ENCODE data around the gene ATP5F1B.

Gene ATP5F1B

GRCh38 chr12:56634837-56635791, 10.7 kb downstream of the ATP5F1B start:
- DNase-seq (ENCODE audit: low read depth in 2 of 2): peak; percentile 81 to 83
- peak overlapping the region; percentile 83 to 95 for H3K4me3 ChIP-seq (replicated peaks in 1 of 2; ENCODE audit: low read depth in 2 of 2, low read length in 2 of 2)

GRCh38 chr12:56634242-56634836, 11.4 kb downstream of the ATP5F1B start:
- DNase-seq (ENCODE audit: low read depth in 2 of 2): peak; percentile 16
- peak overlapping the region; percentile 83 to 95 for H3K4me3 ChIP-seq (replicated peaks in 1 of 2; ENCODE audit: low read depth in 2 of 2, low read length in 2 of 2)
- TF ChIP-seq, protein P1, sequence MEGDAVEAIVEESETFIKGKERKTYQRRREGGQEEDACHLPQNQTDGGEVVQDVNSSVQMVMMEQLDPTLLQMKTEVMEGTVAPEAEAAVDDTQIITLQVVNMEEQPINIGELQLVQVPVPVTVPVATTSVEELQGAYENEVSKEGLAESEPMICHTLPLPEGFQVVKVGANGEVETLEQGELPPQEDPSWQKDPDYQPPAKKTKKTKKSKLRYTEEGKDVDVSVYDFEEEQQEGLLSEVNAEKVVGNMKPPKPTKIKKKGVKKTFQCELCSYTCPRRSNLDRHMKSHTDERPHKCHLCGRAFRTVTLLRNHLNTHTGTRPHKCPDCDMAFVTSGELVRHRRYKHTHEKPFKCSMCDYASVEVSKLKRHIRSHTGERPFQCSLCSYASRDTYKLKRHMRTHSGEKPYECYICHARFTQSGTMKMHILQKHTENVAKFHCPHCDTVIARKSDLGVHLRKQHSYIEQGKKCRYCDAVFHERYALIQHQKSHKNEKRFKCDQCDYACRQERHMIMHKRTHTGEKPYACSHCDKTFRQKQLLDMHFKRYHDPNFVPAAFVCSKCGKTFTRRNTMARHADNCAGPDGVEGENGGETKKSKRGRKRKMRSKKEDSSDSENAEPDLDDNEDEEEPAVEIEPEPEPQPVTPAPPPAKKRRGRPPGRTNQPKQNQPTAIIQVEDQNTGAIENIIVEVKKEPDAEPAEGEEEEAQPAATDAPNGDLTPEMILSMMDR (IDR thresholded peaks at IDR 0.05; ENCODE audit: low read depth, low read length): no peak

More at GRCh38 chr12:56634837-56635791, 10.7 kb downstream of the ATP5F1B start:
- TF ChIP-seq, protein P1 (IDR thresholded peaks at IDR 0.05; ENCODE audit: low read depth, low read length): peak; percentile 59

DNA sequence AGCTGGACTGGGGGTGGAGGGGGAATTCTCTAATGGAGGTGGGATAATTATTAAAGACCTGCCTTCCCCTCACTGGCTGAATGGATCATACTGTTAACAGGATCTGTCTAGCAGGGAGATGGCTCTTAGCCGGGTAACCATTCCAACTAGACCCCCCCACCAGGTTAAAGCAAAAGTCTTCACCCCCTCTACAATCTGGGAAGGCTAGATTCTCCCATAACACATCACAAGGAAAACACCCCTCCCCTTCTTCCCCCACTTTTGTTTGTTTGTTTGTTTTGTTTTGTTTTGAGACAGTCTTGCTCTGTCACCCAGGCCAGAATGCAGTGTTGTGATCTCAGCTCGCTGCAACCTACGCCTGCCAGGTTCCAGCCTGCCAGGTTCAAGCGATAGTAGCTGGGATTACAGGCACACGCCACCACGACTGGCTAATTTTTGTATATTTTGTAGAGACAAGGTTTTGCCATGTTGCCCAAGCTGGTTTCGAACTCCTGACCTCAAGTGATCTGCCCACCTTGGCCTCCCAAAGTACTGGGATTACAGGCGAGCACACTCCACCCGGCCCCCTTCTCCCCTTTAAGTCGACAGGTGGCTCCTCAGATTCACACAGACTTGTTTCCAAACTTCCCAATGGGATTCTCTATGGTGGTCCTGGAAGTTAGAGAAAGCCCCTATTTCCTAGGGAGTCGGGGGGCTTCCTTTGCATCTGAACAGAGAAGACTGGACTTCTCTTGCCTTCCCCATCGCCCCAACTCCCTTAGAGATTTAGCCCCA, 12.1 kb downstream of the ATP5F1B start:
- H3K4me3 ChIP-seq (replicated peaks in 1 of 2; ENCODE audit: low read depth in 2 of 2, low read length in 2 of 2): peak overlapping the region; percentile 83 to 95
- TF ChIP-seq, protein P1 (IDR thresholded peaks at IDR 0.05; ENCODE audit: low read depth, low read length): no peak
- DNase-seq (ENCODE audit: low read depth in 2 of 2): no peak

DNA sequence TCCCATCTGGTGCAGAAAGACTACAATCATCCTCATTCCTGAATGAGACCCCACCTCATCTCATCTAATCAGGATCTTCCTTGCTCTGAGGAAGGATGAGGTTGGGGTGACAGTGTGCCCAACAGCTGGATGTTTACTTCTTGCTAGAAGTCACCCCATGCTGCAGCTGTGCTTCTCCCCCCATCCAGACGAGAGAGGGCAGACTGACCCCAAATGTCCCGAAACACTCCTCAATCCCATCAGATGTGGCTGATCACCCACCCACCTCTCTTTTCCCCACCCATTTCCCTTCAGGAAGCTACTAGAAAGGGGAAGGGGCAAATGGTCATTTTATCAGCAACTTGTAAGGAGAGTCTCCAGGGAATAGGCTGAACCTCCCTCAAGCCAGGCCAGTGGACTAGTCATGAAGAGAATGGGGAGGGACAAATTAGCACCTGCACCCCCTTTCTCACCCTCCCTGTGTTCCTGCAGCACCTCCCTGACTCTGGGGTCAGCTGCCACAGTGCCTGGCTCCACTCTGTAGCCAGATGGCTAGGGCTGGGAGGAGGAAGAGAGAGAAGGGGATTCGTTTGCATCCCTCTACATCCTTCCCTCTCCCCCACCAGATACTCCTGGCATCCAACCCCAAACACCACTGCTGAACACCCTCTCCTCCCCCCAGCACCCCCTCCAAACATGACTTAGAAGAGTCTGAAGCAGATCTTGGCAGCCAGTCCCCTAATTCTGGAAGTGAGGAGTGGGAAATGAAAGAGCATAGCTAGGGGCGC, 12.9 kb downstream of the ATP5F1B start:
- TF ChIP-seq, protein P1 (IDR thresholded peaks at IDR 0.05; ENCODE audit: low read depth, low read length): no peak
- peak overlapping the region; percentile 9 to 30 for H3K4me3 ChIP-seq (replicated peaks in 1 of 2; ENCODE audit: low read depth in 2 of 2, low read length in 2 of 2)

DNA sequence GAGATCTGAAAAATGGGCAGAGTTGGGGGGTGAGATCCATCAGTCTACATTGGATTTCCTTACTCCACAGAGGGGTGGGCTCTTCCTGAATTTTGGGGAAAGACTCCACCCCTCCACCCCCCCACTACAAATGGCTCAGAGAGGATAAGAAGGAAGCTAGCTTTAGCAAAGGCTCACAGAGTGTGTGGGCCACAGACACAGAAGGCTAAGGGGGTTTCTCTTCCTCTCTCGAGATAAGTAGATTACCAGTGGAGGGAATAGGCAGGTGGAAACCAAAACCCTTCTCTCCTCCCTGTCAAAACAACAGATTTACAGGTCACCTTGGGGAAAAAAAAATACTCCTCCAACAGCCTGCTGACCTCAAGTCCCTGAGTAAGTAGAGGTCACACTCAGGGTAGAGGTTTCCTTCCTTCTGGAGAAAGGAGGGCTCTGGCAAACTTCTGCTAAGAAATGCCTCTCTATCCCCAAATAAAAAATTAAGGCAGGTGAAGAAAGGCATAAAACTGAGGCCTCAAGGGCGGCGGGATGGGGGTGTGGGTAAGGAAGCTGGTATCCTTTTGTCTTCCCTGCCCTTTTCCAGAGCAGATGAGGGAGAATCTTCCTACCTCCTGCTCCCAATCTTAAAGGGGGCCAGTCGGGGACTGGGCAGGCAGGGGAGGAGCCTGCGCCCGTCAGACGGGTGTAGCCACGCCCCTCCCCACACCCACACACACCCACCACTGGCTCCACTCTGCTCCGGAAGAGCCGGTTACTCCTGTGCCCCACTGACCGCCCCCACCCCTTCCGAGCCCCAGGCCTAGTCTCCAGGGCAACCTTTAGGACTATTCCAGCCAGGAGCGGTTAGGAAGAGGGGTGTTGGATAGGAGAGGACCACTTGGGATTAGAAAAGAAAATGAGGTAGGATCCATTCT, 13.7 kb downstream of the ATP5F1B start:
- TF ChIP-seq, protein P1 (IDR thresholded peaks at IDR 0.05; ENCODE audit: low read depth, low read length): no peak
- H3K4me3 ChIP-seq (replicated peaks in 1 of 2; ENCODE audit: low read depth in 2 of 2, low read length in 2 of 2): peak overlapping the region in 1 of 2 donors; percentile 30
- peak; percentile 22 to 61 for DNase-seq (ENCODE audit: low read depth in 2 of 2)

More for the DNA sequence above, 12.9 kb downstream of the ATP5F1B start:
- peak; percentile 15 to 37 for DNase-seq (ENCODE audit: low read depth in 2 of 2)
